Measurements from ENCODE around the gene MSANTD7.

The MSANTD7 gene

GRCh38 chr10:14833106-14833505, 5.0 kb upstream of the MSANTD7 start:
- H4K20me1 ChIP-seq (ENCODE audit: control insufficient read depth, insufficient read depth, low read depth, low read length) = no peaks in the 10 kb centered on the region
- H3K79me2 ChIP-seq (ENCODE audit: control insufficient read depth, low read length) = peaks cover 7% of the 10 kb centered on the region
- no peak overlapping the region for H3K27ac ChIP-seq (ENCODE audit: low read depth, low read length)
- no peak overlapping the region for H3K4me3 ChIP-seq (ENCODE audit: low read length)
- no peaks in the 10 kb centered on the region for H3K9me2 ChIP-seq (replicated peaks; ENCODE audit: control insufficient read depth, low read length)
- H3K4me2 ChIP-seq (ENCODE audit: low read length) = no peak overlapping the region
- H3F3A ChIP-seq (ENCODE audit: control insufficient read depth, insufficient read depth) = no peaks in the 10 kb centered on the region
- H3K36me3 ChIP-seq (ENCODE audit: control insufficient read depth, low read length) = no peaks in the 10 kb centered on the region
- H3K9me3 ChIP-seq (ENCODE audit: control insufficient read depth, insufficient read depth, low read length) = no peaks in the 10 kb centered on the region
- no peaks in the 10 kb centered on the region for H3K27me3 ChIP-seq (ENCODE audit: control insufficient read depth, low read length)
- TF ChIP-seq CTCF (IDR thresholded peaks at IDR 0.05; ENCODE audit: low read depth, low read length, poor library complexity, severe bottlenecking) (no peak), EZH2phosphoT487 (IDR thresholded peaks at IDR 0.05; ENCODE audit: borderline replicate concordance, low read length) (no peak)
- H3K4me1 ChIP-seq (ENCODE audit: control insufficient read depth, low read length) = peaks cover 10% of the 10 kb centered on the region

DNA sequence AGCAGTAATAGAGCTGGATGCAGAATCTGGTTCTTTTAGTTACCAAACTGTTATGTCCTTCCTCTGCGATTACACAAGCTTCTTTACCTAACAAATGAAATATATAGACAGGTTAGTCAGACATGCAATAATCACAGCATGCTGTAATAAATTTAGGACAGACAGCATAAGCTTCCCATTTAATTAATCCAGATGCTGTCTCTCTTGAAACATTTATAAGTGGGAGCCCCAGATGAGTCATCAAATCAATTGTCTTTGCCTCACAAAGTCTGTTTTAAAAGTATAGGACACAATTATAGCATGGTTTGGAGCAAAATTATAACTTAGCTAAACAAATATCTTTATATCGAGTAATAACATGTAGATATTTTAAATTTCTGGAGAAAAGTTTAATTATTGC, 1.9 kb upstream of the MSANTD7 start:
- Histone ChIP-seq H3K27ac (ENCODE audit: low read depth, low read length) (no peak overlapping the region), H3K9me3 (ENCODE audit: control insufficient read depth, insufficient read depth, low read length) (no peaks in the 10 kb centered on the region), H3K9me2 (replicated peaks; ENCODE audit: control insufficient read depth, low read length) (no peaks in the 10 kb centered on the region), H3K27me3 (ENCODE audit: control insufficient read depth, low read length) (no peaks in the 10 kb centered on the region), H4K20me1 (ENCODE audit: control insufficient read depth, insufficient read depth, low read depth, low read length) (peaks cover 9% of the 10 kb centered on the region), H3F3A (ENCODE audit: control insufficient read depth, insufficient read depth) (peaks cover 2% of the 10 kb centered on the region; the same call in 1 of the 2 replicates), H3K79me2 (ENCODE audit: control insufficient read depth, low read length) (peaks cover 38% of the 10 kb centered on the region), H3K36me3 (ENCODE audit: control insufficient read depth, low read length) (peaks cover 25% of the 10 kb centered on the region), H3K4me2 (ENCODE audit: low read length) (no peak overlapping the region), H3K4me1 (ENCODE audit: control insufficient read depth, low read length) (peaks cover 20% of the 10 kb centered on the region), H3K4me3 (ENCODE audit: low read length) (no peak overlapping the region)
- no peak for TF ChIP-seq EZH2phosphoT487 (IDR thresholded peaks at IDR 0.05; ENCODE audit: borderline replicate concordance, low read length)

DNA sequence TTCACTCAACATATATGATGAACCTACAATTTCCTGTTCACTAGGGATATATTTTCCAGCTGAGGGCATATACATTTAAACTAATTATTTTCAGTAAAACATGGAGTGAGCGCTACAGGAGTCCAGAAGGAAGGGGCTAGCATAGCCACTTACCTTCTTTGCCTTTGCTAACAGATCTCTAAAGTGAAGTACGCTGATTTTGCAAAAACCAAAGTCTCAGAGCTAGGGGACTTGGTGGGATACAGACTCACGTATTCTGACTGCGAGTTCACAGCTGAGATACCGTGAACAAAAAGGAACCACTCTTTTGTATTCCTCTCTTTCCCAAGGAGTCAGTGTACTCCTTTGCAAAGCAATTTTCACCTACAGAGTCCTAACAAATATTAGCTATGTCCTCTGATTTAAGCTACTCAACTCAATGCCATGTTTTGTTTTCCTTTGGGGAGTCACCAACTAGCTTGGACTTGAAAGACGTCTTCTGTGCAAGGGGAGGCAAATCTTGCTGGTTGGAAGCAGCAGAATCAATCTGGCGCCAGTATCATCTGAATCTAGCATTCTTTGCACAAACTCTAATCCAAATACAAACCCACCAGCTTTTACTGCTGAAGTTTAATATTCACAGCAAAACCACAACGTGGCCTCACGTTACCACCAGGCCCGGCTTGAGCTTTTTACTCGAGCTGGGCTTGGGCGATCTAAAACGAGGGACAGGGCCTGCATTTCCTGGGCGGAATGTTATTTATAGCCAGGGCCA, 926 bp upstream of the MSANTD7 start:
- peaks cover 15% of the 10 kb centered on the region for H4K20me1 ChIP-seq (ENCODE audit: control insufficient read depth, insufficient read depth, low read depth, low read length)
- H3K9me3 ChIP-seq (ENCODE audit: control insufficient read depth, insufficient read depth, low read length) = no peaks in the 10 kb centered on the region
- H3K4me3 ChIP-seq (ENCODE audit: low read length) = peak overlapping the region; percentile 97
- H3K4me2 ChIP-seq (ENCODE audit: low read length) = peak overlapping the region; percentile 88
- H3K4me1 ChIP-seq (ENCODE audit: control insufficient read depth, low read length) = peaks cover 20% of the 10 kb centered on the region
- H3K27me3 ChIP-seq (ENCODE audit: control insufficient read depth, low read length) = no peaks in the 10 kb centered on the region
- H3K36me3 ChIP-seq (ENCODE audit: control insufficient read depth, low read length) = peaks cover 35% of the 10 kb centered on the region
- H3F3A ChIP-seq (ENCODE audit: control insufficient read depth, insufficient read depth) = peaks cover 2% of the 10 kb centered on the region; the same call in 1 of the 2 replicates
- H3K27ac ChIP-seq (ENCODE audit: low read depth, low read length) = 0 out of 2 replicates have a peak overlapping the region, but pooled peaks have one; percentile 15
- H3K9me2 ChIP-seq (replicated peaks; ENCODE audit: control insufficient read depth, low read length) = no peaks in the 10 kb centered on the region
- TF ChIP-seq EZH2phosphoT487 (IDR thresholded peaks at IDR 0.05; ENCODE audit: borderline replicate concordance, low read length) (no peak), CTCF (IDR thresholded peaks at IDR 0.05; ENCODE audit: low read depth, low read length, poor library complexity, severe bottlenecking) (no peak)
- peaks cover 47% of the 10 kb centered on the region for H3K79me2 ChIP-seq (ENCODE audit: control insufficient read depth, low read length)
